Measurements from ENCODE around the gene EMILIN2. TPM values are rescaled to one million over a fixed set of nuclear protein-coding genes. Genes with fewer than 3 reads are reported as not detected.

The EMILIN2 gene
- total RNA-seq, 2 experiments from 2014 or later, result 17.3 to 19.4 TPM

DNA sequence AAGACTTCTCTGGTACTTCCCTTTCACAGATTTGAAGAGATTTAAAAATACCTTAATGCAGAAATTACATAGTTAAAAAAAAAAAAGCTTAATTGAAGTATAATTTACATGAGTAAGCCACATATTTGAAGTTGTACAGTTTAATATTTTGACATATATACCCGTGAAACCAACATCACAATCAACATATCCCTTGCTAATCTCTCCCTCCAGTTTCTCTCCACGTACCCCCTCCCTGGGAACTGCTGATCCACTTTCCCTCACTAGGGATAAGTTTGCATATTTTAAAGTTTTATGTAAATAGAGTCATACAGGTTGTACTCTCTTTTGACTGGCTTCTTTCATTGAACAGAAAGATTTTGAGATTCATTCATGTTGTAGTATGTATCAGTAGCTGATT, 22.4 kb downstream of the EMILIN2 start:
- Mint-ChIP-seq H3K4me1 (ENCODE audit: low read depth) (no peaks in the 10 kb centered on the region), H3K36me3 (ENCODE audit: low read depth) (no peaks in the 10 kb centered on the region), H3K27ac (no peak overlapping the region), H3K9me3 (peaks cover 2% of the 10 kb centered on the region), H3K4me3 (no peak overlapping the region), H3K27me3 (no peaks in the 10 kb centered on the region)
- intact Hi-C loops (cut with micrococcal nuclease), result no loop called here
- DNase-seq (no peak), ATAC-seq (no peak)
- POLR2A ChIA-PET, result no interaction called here
- CTCF ChIA-PET, result no interaction called here
- TF ChIP-seq CTCF (IDR thresholded peaks at IDR 0.05), result no peak

DNA sequence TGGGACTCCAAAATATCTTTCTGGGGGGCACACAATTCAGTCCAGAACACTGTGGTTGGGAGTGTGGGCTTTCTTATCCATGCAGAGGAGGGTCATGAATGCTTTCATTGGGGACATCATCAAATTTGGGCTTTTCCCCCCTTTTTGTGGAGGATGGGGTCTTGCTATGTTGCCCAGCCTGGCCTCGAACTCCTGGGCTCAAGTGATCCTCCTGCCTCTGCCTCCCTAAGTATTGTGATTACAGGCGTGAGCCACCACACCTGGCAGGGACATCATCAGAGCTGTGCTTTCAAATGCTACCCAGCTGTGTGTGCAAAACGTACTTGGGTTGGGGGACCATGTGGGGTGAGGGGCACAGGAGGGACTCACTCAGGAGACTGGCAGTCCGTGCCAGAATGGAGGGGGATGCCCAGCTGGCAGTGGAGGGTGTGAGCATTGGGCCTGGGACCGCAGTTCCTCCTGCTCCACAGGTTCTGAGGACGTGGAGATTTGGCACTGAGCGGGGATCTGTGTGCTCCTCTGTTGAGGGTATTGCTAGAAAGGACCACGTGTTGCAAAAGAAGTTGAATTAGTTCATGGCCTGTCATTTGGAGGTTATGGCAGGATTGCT, 24.4 kb downstream of the EMILIN2 start:
- ChIA-PET POLR2A (no interaction called here), CTCF (interaction anchor here (1.2 kb wide), 1 partner anchor 42 kb away, joined by 3 read pairs; no protein-coding TSS in a partner anchor)
- DNase-seq (no peak), ATAC-seq (no peak)
- intact Hi-C loops (cut with micrococcal nuclease), result no loop called here
- no peak overlapping the region for H3K27ac Mint-ChIP-seq
- peaks cover under 1% of the 10 kb centered on the region for H3K9me3 Mint-ChIP-seq
- H3K27me3 Mint-ChIP-seq, result no peaks in the 10 kb centered on the region
- no peak overlapping the region for H3K4me3 Mint-ChIP-seq
- H3K36me3 Mint-ChIP-seq (ENCODE audit: low read depth), result no peaks in the 10 kb centered on the region
- no peaks in the 10 kb centered on the region for H3K4me1 Mint-ChIP-seq (ENCODE audit: low read depth)
- no peak for TF ChIP-seq CTCF (IDR thresholded peaks at IDR 0.05)

DNA sequence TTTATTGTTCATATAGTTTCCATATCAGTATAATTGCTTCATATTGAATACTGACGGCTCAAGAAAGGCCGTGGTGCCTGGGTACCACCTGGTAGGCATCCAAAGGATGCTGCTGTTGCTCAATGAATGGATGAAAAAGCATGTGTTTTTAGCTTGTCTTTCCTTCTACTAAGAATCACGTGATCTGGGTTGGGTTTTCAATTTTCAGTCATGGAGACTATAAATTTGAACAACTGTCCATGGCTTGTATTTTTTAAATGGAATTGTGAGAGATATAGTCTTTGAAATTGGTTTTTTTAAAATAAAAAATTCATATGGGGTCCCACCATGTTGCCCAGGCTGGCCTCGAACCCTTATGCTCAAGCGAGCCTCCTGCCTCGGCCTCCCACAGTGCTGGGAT, 25.3 kb downstream of the EMILIN2 start:
- ChIA-PET POLR2A (no interaction called here), CTCF (interaction anchor here (0.7 to 0.9 kb wide), 2 partner anchors 15 to 280 kb away, joined by 3 read pairs; no protein-coding TSS in a partner anchor)
- H3K9me3 Mint-ChIP-seq, result no peaks in the 10 kb centered on the region
- H3K27ac Mint-ChIP-seq, result no peak overlapping the region
- intact Hi-C loops (cut with micrococcal nuclease), result no loop called here
- no peaks in the 10 kb centered on the region for H3K4me1 Mint-ChIP-seq (ENCODE audit: low read depth)
- no peak overlapping the region for H3K4me3 Mint-ChIP-seq
- TF ChIP-seq CTCF (IDR thresholded peaks at IDR 0.05), result no peak
- no peaks in the 10 kb centered on the region for H3K36me3 Mint-ChIP-seq (ENCODE audit: low read depth)
- H3K27me3 Mint-ChIP-seq, result no peaks in the 10 kb centered on the region
- ATAC-seq (no peak), DNase-seq (no peak)

DNA sequence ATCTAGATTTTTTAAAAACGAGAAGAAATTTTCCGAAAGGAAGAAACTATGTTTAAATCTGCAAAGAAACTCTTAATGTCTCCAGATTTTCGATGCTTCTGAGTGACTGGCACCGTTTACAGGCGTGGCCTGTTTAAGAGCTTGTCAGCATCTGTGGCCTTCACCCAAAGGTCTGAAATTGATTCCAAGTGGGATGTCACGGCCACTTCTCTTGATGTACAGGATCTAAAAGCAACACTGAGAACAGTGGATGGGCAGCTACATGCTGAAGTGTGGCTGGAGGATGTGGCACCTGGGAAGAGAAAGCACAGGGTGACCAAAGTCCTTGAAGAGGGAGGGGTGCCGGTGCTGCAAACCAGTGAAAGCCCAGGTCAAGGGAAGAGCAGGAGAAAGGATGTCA, 28.0 kb downstream of the EMILIN2 start:
- no peak overlapping the region for H3K4me3 Mint-ChIP-seq
- H3K27ac Mint-ChIP-seq, result no peak overlapping the region
- no peaks in the 10 kb centered on the region for H3K4me1 Mint-ChIP-seq (ENCODE audit: low read depth)
- ATAC-seq, result no peak
- TF ChIP-seq CTCF (IDR thresholded peaks at IDR 0.05), result no peak
- intact Hi-C loops (cut with micrococcal nuclease), result no loop called here
- POLR2A ChIA-PET, result no interaction called here
- CTCF ChIA-PET, result no interaction called here
- H3K27me3 Mint-ChIP-seq, result no peaks in the 10 kb centered on the region
- no peak for DNase-seq
- no peaks in the 10 kb centered on the region for H3K36me3 Mint-ChIP-seq (ENCODE audit: low read depth)
- H3K9me3 Mint-ChIP-seq, result no peaks in the 10 kb centered on the region

DNA sequence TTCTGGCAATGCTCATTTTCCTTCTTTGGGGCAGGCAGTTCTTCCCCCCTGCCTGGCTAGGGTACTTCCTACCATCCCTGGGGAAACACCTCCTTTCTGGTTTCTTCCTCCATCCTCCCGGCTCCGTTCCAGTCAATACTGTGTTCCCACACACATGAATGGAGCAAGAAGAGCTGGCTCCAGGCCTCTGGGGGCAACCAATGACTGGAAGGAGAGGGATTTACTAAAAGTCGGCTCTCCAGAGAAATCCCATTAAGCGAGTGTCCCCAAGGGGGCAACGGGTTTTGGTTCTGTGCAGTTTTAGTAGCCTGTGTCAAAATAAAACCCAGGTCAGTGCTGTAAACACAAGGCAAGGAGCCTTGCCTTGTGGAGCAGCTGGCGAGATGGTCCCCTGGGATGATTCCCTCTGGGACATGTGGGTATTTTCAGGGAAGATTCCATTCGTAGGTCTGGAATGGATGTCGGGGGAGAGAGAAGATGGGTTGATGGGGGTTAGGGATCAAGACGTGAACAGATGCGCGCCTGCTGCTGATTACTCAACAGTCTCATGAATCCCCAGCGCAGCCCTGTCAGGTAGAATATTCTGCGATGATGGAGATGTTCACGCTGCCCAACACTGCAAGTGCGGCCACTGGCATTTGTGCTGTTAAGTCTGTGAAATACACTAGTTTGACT, 32.0 kb downstream of the EMILIN2 start:
- no peak overlapping the region for H3K27ac Mint-ChIP-seq
- H3K4me3 Mint-ChIP-seq, result no peak overlapping the region
- H3K27me3 Mint-ChIP-seq, result no peaks in the 10 kb centered on the region
- H3K36me3 Mint-ChIP-seq (ENCODE audit: low read depth), result no peaks in the 10 kb centered on the region
- no peaks in the 10 kb centered on the region for H3K9me3 Mint-ChIP-seq
- ChIA-PET CTCF (no interaction called here), POLR2A (interaction anchor here (1.3 kb wide), 1 partner anchor 9 kb away, joined by 3 read pairs; no protein-coding TSS in a partner anchor)
- DNase-seq (no peak), ATAC-seq (no peak)
- TF ChIP-seq CTCF (IDR thresholded peaks at IDR 0.05), result no peak
- intact Hi-C loops (cut with micrococcal nuclease), result no loop called here
- peaks cover 23% of the 10 kb centered on the region for H3K4me1 Mint-ChIP-seq (ENCODE audit: low read depth)
